Neural cell (in vitro differentiated cells): ENCODE data around the gene TMEM119.

Source experiments
- EP300 ChIP-seq: fragments of 450-650 bp; conservative IDR thresholded peaks from 2 replicates; pipeline ENCODE4 v1.6.1; 2014; ENCODE audit warnings: antibody characterized with exemption, mild to moderate bottlenecking, moderate library complexity; ENCODE audit not compliant: poor library complexity, severe bottlenecking
- EZH2 ChIP-seq: fragments of 200-600, 300-800 bp; shearing (Covaris generic), sonication (generic); IDR thresholded peaks from 2 replicates; pipeline ENCODE4 v1.6.1; 2014; ENCODE audit warnings: antibody characterized with exemption, low read length, borderline replicate concordance, mild to moderate bottlenecking; ENCODE audit not compliant: insufficient read depth, poor library complexity, severe bottlenecking
- MXI1 ChIP-seq: fragments of 450-650 bp; conservative IDR thresholded peaks from 2 replicates; pipeline ENCODE4 v1.6.1; 2014; ENCODE audit warnings: antibody characterized with exemption, mild to moderate bottlenecking; ENCODE audit not compliant: poor library complexity, severe bottlenecking
- POLR2AphosphoS5 ChIP-seq: IDR thresholded peaks from 2 replicates; pipeline ENCODE4 v1.6.1; 2012
- RAD21 ChIP-seq: fragments of 450-650 bp; conservative IDR thresholded peaks from 2 replicates; pipeline ENCODE4 v1.6.1; 2014; ENCODE audit warnings: antibody characterized with exemption, mild to moderate bottlenecking, moderate library complexity
- REST ChIP-seq: IDR thresholded peaks from 2 replicates; pipeline ENCODE4 v1.6.1; 2012; ENCODE audit warnings: borderline replicate concordance
- SMC3 ChIP-seq: fragments of 450-650 bp; conservative IDR thresholded peaks from 2 replicates; pipeline ENCODE4 v1.6.1; 2014; ENCODE audit warnings: antibody characterized with exemption, mild to moderate bottlenecking, moderate library complexity; ENCODE audit not compliant: poor library complexity
- TAF1 ChIP-seq: IDR thresholded peaks from 2 replicates; pipeline ENCODE4 v1.6.1; 2012; ENCODE audit warnings: low read depth
- TF ChIP-seq, protein P1 (sequence below): fragments of 450-650 bp; IDR thresholded peaks from 2 replicates; pipeline ENCODE4 v1.5.1; 2014; ENCODE audit warnings: antibody characterized with exemption, mild to moderate bottlenecking, moderate library complexity; ENCODE audit not compliant: poor library complexity, severe bottlenecking

DNA sequence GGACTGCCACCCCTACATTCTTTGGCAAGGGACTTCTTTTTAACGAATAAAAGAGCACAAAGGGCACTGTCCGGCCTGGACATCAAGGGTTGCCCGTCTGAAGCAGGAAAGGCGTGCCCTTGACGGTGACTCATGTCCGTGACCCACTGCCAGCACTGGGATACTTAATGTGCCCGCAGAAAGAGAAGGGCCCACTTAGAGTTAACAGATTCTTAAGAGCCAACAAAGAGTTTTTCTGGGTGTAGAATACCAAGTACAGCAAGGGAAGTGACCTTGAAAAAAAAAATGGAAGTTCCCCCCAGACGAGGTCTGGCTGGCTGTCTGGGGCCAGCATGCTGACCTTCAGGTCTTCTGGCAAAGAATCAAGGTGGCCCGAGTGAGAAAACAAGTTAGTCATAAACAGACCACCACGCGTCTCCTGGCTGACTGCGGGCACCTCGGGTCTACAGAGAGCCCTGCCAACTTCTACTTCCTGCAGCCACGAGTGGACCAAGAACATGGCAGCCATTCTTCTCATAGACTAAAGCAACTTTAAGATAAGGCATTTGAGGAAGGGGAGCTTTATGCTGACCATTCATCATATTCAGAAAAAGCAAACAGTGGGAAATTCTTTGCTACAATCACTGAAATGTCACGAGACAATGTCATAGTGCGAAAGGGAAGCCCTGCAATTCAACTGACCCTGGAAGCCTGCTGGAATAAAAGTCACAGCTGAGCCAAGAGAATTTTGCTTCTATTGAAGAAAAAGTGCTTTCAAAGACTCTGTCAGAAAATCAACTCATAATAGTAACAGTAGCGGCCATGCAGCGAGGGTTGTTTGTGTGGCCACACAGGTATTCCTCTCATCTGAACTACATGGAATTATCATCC lies 46.3 kb upstream of the TMEM119 start:
- TF ChIP-seq, protein P1, sequence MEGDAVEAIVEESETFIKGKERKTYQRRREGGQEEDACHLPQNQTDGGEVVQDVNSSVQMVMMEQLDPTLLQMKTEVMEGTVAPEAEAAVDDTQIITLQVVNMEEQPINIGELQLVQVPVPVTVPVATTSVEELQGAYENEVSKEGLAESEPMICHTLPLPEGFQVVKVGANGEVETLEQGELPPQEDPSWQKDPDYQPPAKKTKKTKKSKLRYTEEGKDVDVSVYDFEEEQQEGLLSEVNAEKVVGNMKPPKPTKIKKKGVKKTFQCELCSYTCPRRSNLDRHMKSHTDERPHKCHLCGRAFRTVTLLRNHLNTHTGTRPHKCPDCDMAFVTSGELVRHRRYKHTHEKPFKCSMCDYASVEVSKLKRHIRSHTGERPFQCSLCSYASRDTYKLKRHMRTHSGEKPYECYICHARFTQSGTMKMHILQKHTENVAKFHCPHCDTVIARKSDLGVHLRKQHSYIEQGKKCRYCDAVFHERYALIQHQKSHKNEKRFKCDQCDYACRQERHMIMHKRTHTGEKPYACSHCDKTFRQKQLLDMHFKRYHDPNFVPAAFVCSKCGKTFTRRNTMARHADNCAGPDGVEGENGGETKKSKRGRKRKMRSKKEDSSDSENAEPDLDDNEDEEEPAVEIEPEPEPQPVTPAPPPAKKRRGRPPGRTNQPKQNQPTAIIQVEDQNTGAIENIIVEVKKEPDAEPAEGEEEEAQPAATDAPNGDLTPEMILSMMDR: no peak
- TF ChIP-seq SMC3 (no peak), TAF1 (no peak), EZH2 (no peak), EP300 (no peak), POLR2AphosphoS5 (no peak), MXI1 (no peak), RAD21 (no peak), REST (no peak)
